ENCODE results near the gene OR8G5.
"Not testable (repeated sequence)": the region's sequence is repeated elsewhere in the genome, so short reads cannot be mapped to it uniquely, and the experiment has no call there.

OR8G5 gene

GRCh38 chr11:124222407-124222806 is 33.8 kb upstream of the OR8G5 start:
- peak; percentile 25 for FAIRE-seq

GRCh38 chr11:124224618-124225423 is 31.4 kb upstream of the OR8G5 start:
- FAIRE-seq; DNase-seq (ENCODE audit: insufficient read length, low spot score): not testable (repeated sequence)

More at GRCh38 chr11:124222407-124222806, 33.8 kb upstream of the OR8G5 start:
- no peak for DNase-seq (ENCODE audit: insufficient read length, low spot score)
- TF ChIP-seq CTCF (IDR thresholded peaks at IDR 0.05; ENCODE audit: insufficient read depth, missing control alignments): no peak

GRCh38 chr11:124225471-124225870 is 30.7 kb upstream of the OR8G5 start:
- FAIRE-seq (no peak), DNase-seq (ENCODE audit: insufficient read length, low spot score) (no peak)
- TF ChIP-seq CTCF (IDR thresholded peaks at IDR 0.05; ENCODE audit: insufficient read depth, missing control alignments): no peak

GRCh38 chr11:124233376-124233775 is 22.8 kb upstream of the OR8G5 start:
- no peak for TF ChIP-seq CTCF (IDR thresholded peaks at IDR 0.05; ENCODE audit: insufficient read depth, missing control alignments)
- DNase-seq (ENCODE audit: insufficient read length, low spot score) (no peak), FAIRE-seq (no peak)

- no peak for TF ChIP-seq CTCF (IDR thresholded peaks at IDR 0.05; ENCODE audit: insufficient read depth, missing control alignments)
- DNase-seq (ENCODE audit: insufficient read length, low spot score) (no peak), FAIRE-seq (no peak)
These were observed 17.7 kb upstream of the OR8G5 start for GRCh38 chr11:124238512-124238911.

- DNase-seq (ENCODE audit: insufficient read length, low spot score) (no peak), FAIRE-seq (no peak)
- TF ChIP-seq CTCF (IDR thresholded peaks at IDR 0.05; ENCODE audit: insufficient read depth, missing control alignments): no peak
These were observed 15.4 kb upstream of the OR8G5 start, which contains the start of gene OR8G1 for GRCh38 chr11:124240621-124241397. Gene OR8G1 (plus strand): TSS chr11:124241095. CDS start chr11:124249676, 8,581 bp downstream.

- not testable (repeated sequence) for FAIRE-seq; DNase-seq (ENCODE audit: insufficient read length, low spot score)
These were observed 6.3 kb upstream of the OR8G5 start for GRCh38 chr11:124249869-124250268.

- DNase-seq (ENCODE audit: insufficient read length, low spot score); FAIRE-seq: not testable (repeated sequence)
These were observed 8.9 kb downstream of the OR8G5 start for GRCh38 chr11:124265041-124265440.

- not testable (repeated sequence) for FAIRE-seq
These were observed 14.7 kb downstream of the OR8G5 start for GRCh38 chr11:124270886-124271285.

More at GRCh38 chr11:124270886-124271285, 14.7 kb downstream of the OR8G5 start:
- not testable (repeated sequence) for DNase-seq (ENCODE audit: insufficient read length, low spot score)
